ENCODE data around the gene COX19. TPM values are rescaled to one million over a fixed set of nuclear protein-coding genes. Genes with fewer than 3 reads are reported as not detected.

The COX19 gene
- polyA plus RNA-seq, 1 donor from 2014 or later: 16.0 TPM

DNA sequence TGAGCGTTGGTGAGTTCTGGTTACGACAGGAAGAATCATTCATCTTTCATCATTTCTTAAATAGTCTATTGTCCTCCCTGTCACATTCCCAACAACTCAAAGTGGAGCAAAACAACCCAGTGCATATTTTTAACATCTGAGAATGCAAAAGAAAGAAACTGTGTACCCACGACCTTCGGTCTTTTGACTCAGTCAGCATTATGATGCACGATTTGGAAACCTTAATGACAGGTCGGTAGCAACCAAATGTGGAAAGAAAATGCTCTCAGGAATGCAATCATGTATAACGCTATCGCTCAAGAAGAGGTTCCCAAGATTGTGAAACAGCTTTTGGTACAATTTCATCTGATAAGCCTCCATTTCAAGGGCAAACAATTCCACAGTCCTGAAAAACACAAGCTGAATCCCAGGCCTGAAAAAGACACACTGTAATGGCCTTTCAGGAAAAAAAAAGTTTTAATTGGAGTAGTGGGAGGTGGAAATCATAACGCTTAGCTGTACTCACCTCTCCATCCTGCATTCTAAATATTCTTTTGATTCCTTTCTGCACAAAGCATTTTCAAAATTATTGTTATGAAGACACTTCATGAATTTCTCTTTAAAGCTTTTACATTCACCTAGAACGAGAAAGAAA is 2.6 kb downstream of the COX19 start:
- H3K4me3 ChIP-seq (ENCODE audit: low read length): no peak overlapping the region
- TF ChIP-seq SMC3 (conservative IDR thresholded peaks at IDR 0.05; ENCODE audit: poor library complexity) (no peak), RAD21 (conservative IDR thresholded peaks at IDR 0.05) (no peak), EZH2 (IDR thresholded peaks at IDR 0.05; ENCODE audit: borderline replicate concordance, insufficient read depth, low read length, poor library complexity, severe bottlenecking) (no peak), EP300 (conservative IDR thresholded peaks at IDR 0.05; ENCODE audit: poor library complexity, severe bottlenecking) (no peak)
- TF ChIP-seq, protein P1, sequence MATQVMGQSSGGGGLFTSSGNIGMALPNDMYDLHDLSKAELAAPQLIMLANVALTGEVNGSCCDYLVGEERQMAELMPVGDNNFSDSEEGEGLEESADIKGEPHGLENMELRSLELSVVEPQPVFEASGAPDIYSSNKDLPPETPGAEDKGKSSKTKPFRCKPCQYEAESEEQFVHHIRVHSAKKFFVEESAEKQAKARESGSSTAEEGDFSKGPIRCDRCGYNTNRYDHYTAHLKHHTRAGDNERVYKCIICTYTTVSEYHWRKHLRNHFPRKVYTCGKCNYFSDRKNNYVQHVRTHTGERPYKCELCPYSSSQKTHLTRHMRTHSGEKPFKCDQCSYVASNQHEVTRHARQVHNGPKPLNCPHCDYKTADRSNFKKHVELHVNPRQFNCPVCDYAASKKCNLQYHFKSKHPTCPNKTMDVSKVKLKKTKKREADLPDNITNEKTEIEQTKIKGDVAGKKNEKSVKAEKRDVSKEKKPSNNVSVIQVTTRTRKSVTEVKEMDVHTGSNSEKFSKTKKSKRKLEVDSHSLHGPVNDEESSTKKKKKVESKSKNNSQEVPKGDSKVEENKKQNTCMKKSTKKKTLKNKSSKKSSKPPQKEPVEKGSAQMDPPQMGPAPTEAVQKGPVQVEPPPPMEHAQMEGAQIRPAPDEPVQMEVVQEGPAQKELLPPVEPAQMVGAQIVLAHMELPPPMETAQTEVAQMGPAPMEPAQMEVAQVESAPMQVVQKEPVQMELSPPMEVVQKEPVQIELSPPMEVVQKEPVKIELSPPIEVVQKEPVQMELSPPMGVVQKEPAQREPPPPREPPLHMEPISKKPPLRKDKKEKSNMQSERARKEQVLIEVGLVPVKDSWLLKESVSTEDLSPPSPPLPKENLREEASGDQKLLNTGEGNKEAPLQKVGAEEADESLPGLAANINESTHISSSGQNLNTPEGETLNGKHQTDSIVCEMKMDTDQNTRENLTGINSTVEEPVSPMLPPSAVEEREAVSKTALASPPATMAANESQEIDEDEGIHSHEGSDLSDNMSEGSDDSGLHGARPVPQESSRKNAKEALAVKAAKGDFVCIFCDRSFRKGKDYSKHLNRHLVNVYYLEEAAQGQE (IDR thresholded peaks at IDR 0.05; ENCODE audit: borderline replicate concordance): no peak
- TF ChIP-seq, protein P2, sequence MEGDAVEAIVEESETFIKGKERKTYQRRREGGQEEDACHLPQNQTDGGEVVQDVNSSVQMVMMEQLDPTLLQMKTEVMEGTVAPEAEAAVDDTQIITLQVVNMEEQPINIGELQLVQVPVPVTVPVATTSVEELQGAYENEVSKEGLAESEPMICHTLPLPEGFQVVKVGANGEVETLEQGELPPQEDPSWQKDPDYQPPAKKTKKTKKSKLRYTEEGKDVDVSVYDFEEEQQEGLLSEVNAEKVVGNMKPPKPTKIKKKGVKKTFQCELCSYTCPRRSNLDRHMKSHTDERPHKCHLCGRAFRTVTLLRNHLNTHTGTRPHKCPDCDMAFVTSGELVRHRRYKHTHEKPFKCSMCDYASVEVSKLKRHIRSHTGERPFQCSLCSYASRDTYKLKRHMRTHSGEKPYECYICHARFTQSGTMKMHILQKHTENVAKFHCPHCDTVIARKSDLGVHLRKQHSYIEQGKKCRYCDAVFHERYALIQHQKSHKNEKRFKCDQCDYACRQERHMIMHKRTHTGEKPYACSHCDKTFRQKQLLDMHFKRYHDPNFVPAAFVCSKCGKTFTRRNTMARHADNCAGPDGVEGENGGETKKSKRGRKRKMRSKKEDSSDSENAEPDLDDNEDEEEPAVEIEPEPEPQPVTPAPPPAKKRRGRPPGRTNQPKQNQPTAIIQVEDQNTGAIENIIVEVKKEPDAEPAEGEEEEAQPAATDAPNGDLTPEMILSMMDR (IDR thresholded peaks at IDR 0.05; ENCODE audit: poor library complexity, severe bottlenecking): no peak
- H3K27ac ChIP-seq (ENCODE audit: low read length): no peak overlapping the region
- H3K9me3 ChIP-seq (ENCODE audit: low read length): no peaks in the 10 kb centered on the region
- H3K9me2 ChIP-seq (ENCODE audit: insufficient read depth, low read length): no peaks in the 10 kb centered on the region
- H3K9ac ChIP-seq (ENCODE audit: low read length): no peak overlapping the region
- no peaks in the 10 kb centered on the region for H3K36me3 ChIP-seq (ENCODE audit: insufficient read depth, low read length)
- no peaks in the 10 kb centered on the region for H3K27me3 ChIP-seq (ENCODE audit: insufficient read depth, low read depth, low read length)
- H2AFZ ChIP-seq (ENCODE audit: low read depth, low read length): no peak overlapping the region
- no peaks in the 10 kb centered on the region for H3F3A ChIP-seq (ENCODE audit: insufficient read depth, low read length, poor library complexity, severe bottlenecking)
- H3K79me2 ChIP-seq (replicated peaks; ENCODE audit: insufficient read depth, low read length): peaks cover 15% of the 10 kb centered on the region
- no peaks in the 10 kb centered on the region for H4K20me1 ChIP-seq (ENCODE audit: insufficient read depth)
- H3K4me2 ChIP-seq (ENCODE audit: low read length): no peak overlapping the region

DNA sequence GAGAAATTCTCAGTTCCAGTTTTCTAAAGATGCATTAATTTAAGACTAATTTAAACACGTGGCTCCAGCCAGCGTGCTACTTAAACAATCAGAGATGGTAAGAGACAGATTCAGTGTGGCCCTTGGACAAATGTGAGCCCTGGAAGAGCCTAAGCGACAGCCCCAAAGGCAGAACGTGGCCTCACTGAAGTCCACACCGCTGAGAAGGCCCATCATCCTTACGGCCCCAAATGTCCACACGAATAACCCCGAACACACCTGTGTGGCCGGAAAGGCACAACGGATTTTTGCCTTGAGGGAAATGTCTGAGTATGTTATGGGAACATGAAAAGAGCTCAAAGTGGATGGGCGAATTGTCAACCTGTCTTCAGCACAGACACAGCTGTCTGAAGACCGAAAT is 3.2 kb downstream of the COX19 start:
- Histone ChIP-seq H3K9ac (ENCODE audit: low read length) (no peak overlapping the region), H3K9me3 (ENCODE audit: low read length) (no peaks in the 10 kb centered on the region), H3K9me2 (ENCODE audit: insufficient read depth, low read length) (no peaks in the 10 kb centered on the region), H3K4me3 (ENCODE audit: low read length) (no peak overlapping the region), H4K20me1 (ENCODE audit: insufficient read depth) (no peaks in the 10 kb centered on the region), H3K27ac (ENCODE audit: low read length) (no peak overlapping the region), H3K36me3 (ENCODE audit: insufficient read depth, low read length) (no peaks in the 10 kb centered on the region), H3K4me2 (ENCODE audit: low read length) (no peak overlapping the region), H3K27me3 (ENCODE audit: insufficient read depth, low read depth, low read length) (no peaks in the 10 kb centered on the region), H2AFZ (ENCODE audit: low read depth, low read length) (no peak overlapping the region), H3K79me2 (replicated peaks; ENCODE audit: insufficient read depth, low read length) (peaks cover 15% of the 10 kb centered on the region), H3F3A (ENCODE audit: insufficient read depth, low read length, poor library complexity, severe bottlenecking) (no peaks in the 10 kb centered on the region)
- TF ChIP-seq EP300 (conservative IDR thresholded peaks at IDR 0.05; ENCODE audit: poor library complexity, severe bottlenecking): no peak
- no peak for TF ChIP-seq POLR2AphosphoS5 (IDR thresholded peaks at IDR 0.05)
- TF ChIP-seq, protein P1 (IDR thresholded peaks at IDR 0.05; ENCODE audit: borderline replicate concordance): no peak
- no peak for TF ChIP-seq RAD21 (conservative IDR thresholded peaks at IDR 0.05)
- TF ChIP-seq TAF1 (IDR thresholded peaks at IDR 0.05; ENCODE audit: low read depth): no peak
- TF ChIP-seq EZH2 (IDR thresholded peaks at IDR 0.05; ENCODE audit: borderline replicate concordance, insufficient read depth, low read length, poor library complexity, severe bottlenecking): no peak
- TF ChIP-seq SMC3 (conservative IDR thresholded peaks at IDR 0.05; ENCODE audit: poor library complexity): no peak
- no peak for TF ChIP-seq MXI1 (conservative IDR thresholded peaks at IDR 0.05; ENCODE audit: poor library complexity, severe bottlenecking)
- TF ChIP-seq, protein P2 (IDR thresholded peaks at IDR 0.05; ENCODE audit: poor library complexity, severe bottlenecking): no peak

All from neural cell (in vitro differentiated cells).